ENCODE data around the gene EPC2.

EPC2 gene

DNA sequence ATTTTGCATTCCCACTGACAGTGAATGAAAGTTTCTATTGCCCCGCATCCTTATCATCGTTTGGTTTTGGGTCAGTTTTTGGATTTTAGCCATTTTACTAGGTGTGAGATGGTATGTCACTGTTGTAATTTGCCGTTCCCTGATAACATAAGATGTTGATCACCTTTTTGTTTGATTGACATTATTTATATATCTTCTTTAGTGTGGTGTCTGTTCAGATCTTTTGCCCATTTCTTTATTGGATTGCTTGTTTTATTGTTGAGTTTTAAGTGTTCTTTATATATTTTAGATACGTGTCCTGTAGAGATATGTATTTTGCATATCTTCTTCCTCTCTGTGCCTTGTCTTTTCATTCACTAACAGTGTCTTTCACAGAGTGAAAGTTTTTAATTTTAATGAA lies 55.3 kb downstream of the EPC2 start:
- TF ChIP-seq, protein P1, sequence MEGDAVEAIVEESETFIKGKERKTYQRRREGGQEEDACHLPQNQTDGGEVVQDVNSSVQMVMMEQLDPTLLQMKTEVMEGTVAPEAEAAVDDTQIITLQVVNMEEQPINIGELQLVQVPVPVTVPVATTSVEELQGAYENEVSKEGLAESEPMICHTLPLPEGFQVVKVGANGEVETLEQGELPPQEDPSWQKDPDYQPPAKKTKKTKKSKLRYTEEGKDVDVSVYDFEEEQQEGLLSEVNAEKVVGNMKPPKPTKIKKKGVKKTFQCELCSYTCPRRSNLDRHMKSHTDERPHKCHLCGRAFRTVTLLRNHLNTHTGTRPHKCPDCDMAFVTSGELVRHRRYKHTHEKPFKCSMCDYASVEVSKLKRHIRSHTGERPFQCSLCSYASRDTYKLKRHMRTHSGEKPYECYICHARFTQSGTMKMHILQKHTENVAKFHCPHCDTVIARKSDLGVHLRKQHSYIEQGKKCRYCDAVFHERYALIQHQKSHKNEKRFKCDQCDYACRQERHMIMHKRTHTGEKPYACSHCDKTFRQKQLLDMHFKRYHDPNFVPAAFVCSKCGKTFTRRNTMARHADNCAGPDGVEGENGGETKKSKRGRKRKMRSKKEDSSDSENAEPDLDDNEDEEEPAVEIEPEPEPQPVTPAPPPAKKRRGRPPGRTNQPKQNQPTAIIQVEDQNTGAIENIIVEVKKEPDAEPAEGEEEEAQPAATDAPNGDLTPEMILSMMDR (IDR thresholded peaks at IDR 0.05; ENCODE audit: low read depth, low read length): no peak
- no peak overlapping the region for H3K4me3 ChIP-seq (ENCODE audit: low read depth, low read length)

DNA sequence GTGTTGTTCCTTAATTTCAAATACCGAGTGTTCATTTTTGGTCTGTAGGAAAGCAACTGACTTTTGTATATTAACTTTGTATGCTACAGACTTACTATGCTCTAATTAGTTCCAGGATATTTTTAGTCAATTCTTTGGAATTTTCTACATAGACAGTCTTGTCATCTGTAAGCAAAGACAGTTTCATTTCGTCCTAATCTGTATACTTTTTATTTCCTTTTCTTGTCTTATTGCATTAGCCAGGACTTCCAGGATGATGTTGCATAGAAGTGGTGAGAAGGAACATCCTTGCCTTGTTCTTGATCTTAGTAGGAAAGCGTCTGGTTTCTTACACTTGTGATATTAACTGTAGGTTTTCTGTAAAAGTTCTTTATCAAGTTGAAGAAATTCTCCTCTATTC lies 56.5 kb downstream of the EPC2 start:
- TF ChIP-seq, protein P1 (IDR thresholded peaks at IDR 0.05; ENCODE audit: low read depth, low read length): no peak

DNA sequence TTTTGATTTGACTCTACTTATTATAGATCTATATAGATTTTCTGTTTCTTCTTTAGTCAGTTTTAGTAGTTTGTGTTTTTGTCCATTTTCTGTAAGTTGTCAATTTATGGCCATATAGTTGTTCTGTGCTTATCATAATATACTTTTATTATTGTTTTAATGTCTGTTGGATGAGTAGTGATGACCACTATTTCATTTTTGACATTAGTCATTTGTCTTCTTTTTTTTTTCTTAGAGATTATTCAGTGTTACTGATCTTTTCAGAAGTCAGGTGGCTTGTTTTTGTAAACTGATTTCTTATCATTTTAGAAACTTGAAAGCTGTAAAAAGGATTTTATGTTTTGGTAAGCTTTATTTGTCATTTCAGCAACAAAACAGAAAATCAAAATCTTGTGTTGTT lies 57.3 kb downstream of the EPC2 start:
- TF ChIP-seq, protein P1 (IDR thresholded peaks at IDR 0.05; ENCODE audit: low read depth, low read length): no peak
- H3K4me3 ChIP-seq (ENCODE audit: low read depth, low read length): no peak overlapping the region

More for the DNA sequence above, 56.5 kb downstream of the EPC2 start:
- no peak overlapping the region for H3K4me3 ChIP-seq (ENCODE audit: low read depth, low read length)

DNA sequence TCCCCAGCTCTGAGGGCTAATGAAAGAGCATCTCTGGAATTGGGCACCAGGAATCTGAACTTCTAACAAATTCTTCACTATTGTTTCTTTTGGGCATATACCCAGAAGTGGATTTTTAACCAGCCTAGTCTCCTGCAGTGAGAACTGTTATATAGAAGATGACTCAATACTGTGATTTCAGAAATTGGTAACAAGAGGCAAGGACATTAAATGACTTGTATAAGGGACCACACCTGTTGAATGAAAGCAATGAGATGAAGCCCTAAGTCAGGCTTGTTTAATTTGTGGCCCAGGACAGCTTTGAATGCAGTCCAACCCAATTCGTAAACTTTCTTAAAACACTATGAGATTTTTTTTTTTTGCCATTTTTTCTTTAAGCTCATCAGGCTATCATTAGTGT lies 57.9 kb downstream of the EPC2 start:
- TF ChIP-seq, protein P1 (IDR thresholded peaks at IDR 0.05; ENCODE audit: low read depth, low read length): no peak
- H3K4me3 ChIP-seq (ENCODE audit: low read depth, low read length): no peak overlapping the region

DNA sequence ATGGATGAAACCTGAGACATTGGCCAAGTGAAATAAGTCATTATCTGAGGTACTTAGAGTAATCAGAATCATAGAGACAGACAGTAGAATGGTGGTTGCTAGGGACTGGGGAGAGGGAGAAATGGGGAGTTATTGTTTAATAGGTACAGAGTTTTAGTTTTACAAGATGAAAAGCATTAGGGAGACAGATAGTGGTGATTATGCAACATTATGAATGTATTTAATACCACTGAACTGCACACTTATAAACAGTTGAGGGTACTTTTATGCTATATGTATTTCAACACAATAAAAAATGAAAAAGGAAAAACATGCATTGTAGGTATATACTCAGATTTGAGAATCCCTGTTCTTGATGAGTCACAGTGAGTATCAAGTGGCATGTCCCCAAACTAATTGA lies 59.7 kb downstream of the EPC2 start:
- TF ChIP-seq, protein P1 (IDR thresholded peaks at IDR 0.05; ENCODE audit: low read depth, low read length): no peak
- no peak overlapping the region for H3K4me3 ChIP-seq (ENCODE audit: low read depth, low read length)

DNA sequence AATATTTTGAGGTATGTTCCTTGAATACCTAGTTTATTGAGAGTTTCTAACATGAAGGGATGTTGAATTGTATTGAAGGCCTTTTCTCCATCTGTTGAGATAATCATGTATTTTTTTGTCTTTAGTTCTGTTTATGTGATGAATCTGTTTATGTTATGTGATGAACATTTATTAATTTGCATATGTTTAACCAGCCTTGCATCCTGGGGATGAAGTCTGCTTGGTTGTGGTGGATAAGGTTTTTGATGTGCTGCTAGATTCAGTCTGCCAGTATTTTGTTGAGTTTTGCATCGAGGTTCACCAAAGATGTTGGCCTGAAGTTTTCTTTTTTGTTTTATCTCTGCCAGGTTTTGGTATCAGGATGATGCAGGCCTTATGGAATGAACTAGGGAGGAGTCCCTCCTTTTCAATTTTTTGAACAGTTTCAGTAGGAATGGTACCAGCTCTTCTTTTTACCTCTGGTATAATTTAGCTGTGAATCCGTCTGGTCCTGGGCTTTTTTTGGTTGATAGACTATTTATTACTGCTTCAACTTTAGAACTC lies 71.9 kb downstream of the EPC2 start:
- TF ChIP-seq, protein P1 (IDR thresholded peaks at IDR 0.05; ENCODE audit: low read depth, low read length): no peak
- no peak overlapping the region for H3K4me3 ChIP-seq (ENCODE audit: low read depth, low read length)

DNA sequence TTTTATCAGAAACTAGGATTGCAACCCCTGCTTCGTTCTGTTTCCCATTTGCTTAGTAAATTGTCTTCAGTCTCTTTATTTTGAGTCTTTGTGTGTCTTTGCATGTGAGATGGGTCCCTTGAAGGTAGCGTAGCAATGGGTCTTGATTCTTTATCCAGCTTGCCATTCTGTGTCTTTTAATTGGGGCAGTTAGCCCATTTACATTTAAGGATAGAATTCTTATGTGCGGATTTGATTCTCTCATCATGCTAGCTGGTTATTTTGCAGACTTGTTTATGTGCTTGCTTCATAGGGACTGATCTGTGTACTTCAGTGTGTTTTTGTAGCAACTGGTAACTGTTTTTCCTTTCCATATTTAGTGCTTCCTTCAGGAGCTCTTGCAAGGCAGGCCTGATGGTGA lies 73.5 kb downstream of the EPC2 start:
- TF ChIP-seq, protein P1 (IDR thresholded peaks at IDR 0.05; ENCODE audit: low read depth, low read length): no peak
- no peak overlapping the region for H3K4me3 ChIP-seq (ENCODE audit: low read depth, low read length)

All from WI38 (cell line).